Measurements from ENCODE around the gene C2CD2. TPM values are rescaled to one million over a fixed set of nuclear protein-coding genes. Genes with fewer than 3 reads are reported as not detected.

Gene C2CD2
- total RNA-seq, 2 experiments from 2014 or later = 4.5 to 5.9 TPM

GRCh38 chr21:41878831-41879189 is 75.0 kb downstream of the C2CD2 start:
- 0 out of 2 replicates have a peak overlapping the region, but pooled peaks have one; percentile 78 for H3K4me2 ChIP-seq (ENCODE audit: low read length)
- POLR2A ChIA-PET = interaction anchor here (1.9 to 3.3 kb wide), 2 partner anchors 11 to 16 kb away, joined by 17 to 34 read pairs; no protein-coding TSS in a partner anchor
- H3K36me3 ChIP-seq (ENCODE audit: insufficient read depth, low read length) = no peaks in the 10 kb centered on the region
- CTCF ChIA-PET (ENCODE audit: unreplicated experiment) = no interaction called here
- peak overlapping the region; percentile 81 for H3K4me3 ChIP-seq (ENCODE audit: low read depth, low read length, poor library complexity, severe bottlenecking)
- H4K20me1 ChIP-seq (ENCODE audit: insufficient read depth, low read length) = no peaks in the 10 kb centered on the region
- peaks cover 54% of the 10 kb centered on the region for H3K4me1 ChIP-seq (ENCODE audit: insufficient read depth, low read length, poor library complexity, severe bottlenecking)
- H3K27ac ChIP-seq (ENCODE audit: low read depth, low read length, poor library complexity, severe bottlenecking) = peak overlapping the region; percentile 96
- intact Hi-C loops (cut with micrococcal nuclease; ENCODE audit: unreplicated experiment) = loop anchor here (1.0 to 5.0 kb wide), 2 partner anchors 63 to 133 kb away; partner anchors contain the start of gene ZBTB21
- no peak overlapping the region for H2AFZ ChIP-seq (ENCODE audit: low read length)
- H3K9me3 ChIP-seq (ENCODE audit: low read length) = no peaks in the 10 kb centered on the region
- no peaks in the 10 kb centered on the region for H3K9me2 ChIP-seq (ENCODE audit: insufficient read depth, low read length)
- no TSS peak for BruUV-seq (replicated peaks)
- peak; percentile 91 for DNase-seq (ENCODE audit: low spot score)
- peaks cover 27% of the 10 kb centered on the region; the same call in 1 of the 2 replicates for H3K79me2 ChIP-seq (ENCODE audit: insufficient read depth, low read depth, low read length)
- TF ChIP-seq EZH2phosphoT487 (IDR thresholded peaks at IDR 0.05; ENCODE audit: borderline replicate concordance, low read depth, low read length) (no peak), CTCF (conservative IDR thresholded peaks at IDR 0.05; ENCODE audit: low read length) (no peak)

GRCh38 chr21:41877901-41878830 is 75.7 kb downstream of the C2CD2 start:
- H3K9me2 ChIP-seq (ENCODE audit: insufficient read depth, low read length) = no peaks in the 10 kb centered on the region
- peak overlapping the region; percentile 96 for H3K27ac ChIP-seq (ENCODE audit: low read depth, low read length, poor library complexity, severe bottlenecking)
- no peak overlapping the region; the same call in 1 of the 2 replicates for H2AFZ ChIP-seq (ENCODE audit: low read length)
- intact Hi-C loops (cut with micrococcal nuclease; ENCODE audit: unreplicated experiment) = loop anchor here (1.0 to 5.0 kb wide), 3 partner anchors 45 to 239 kb away; partner anchors contain the start of gene ZBTB21
- no peak for TF ChIP-seq EZH2phosphoT487 (IDR thresholded peaks at IDR 0.05; ENCODE audit: borderline replicate concordance, low read depth, low read length)
- H3K36me3 ChIP-seq (ENCODE audit: insufficient read depth, low read length) = no peaks in the 10 kb centered on the region
- H3K4me1 ChIP-seq (ENCODE audit: insufficient read depth, low read length, poor library complexity, severe bottlenecking) = peaks cover 60% of the 10 kb centered on the region
- ChIA-PET CTCF (ENCODE audit: unreplicated experiment) (interaction anchor here (1.1 kb wide), 1 partner anchor 45 kb away, joined by 4 read pairs; no protein-coding TSS in a partner anchor), POLR2A (interaction anchor here (0.9 to 3.3 kb wide), 9 partner anchors 11 to 242 kb away, joined by 3 to 34 read pairs (median 6); no protein-coding TSS in a partner anchor)
- peak overlapping the region; percentile 78 for H3K4me2 ChIP-seq (ENCODE audit: low read length)
- BruUV-seq (replicated peaks) = TSS peak; percentile 86
- peaks cover 27% of the 10 kb centered on the region; the same call in 1 of the 2 replicates for H3K79me2 ChIP-seq (ENCODE audit: insufficient read depth, low read depth, low read length)
- peak; percentile 88 for DNase-seq (ENCODE audit: low spot score)
- H3K4me3 ChIP-seq (ENCODE audit: low read depth, low read length, poor library complexity, severe bottlenecking) = peak overlapping the region; percentile 81
- H4K20me1 ChIP-seq (ENCODE audit: insufficient read depth, low read length) = no peaks in the 10 kb centered on the region
- H3K9me3 ChIP-seq (ENCODE audit: low read length) = no peaks in the 10 kb centered on the region

GRCh38 chr21:41876928-41877652 is 76.7 kb downstream of the C2CD2 start:
- H3K4me3 ChIP-seq (ENCODE audit: low read depth, low read length, poor library complexity, severe bottlenecking) = peak overlapping the region; percentile 81
- H3K4me2 ChIP-seq (ENCODE audit: low read length) = peak overlapping the region; percentile 78
- peaks cover 27% of the 10 kb centered on the region; the same call in 1 of the 2 replicates for H3K79me2 ChIP-seq (ENCODE audit: insufficient read depth, low read depth, low read length)
- no peaks in the 10 kb centered on the region for H3K36me3 ChIP-seq (ENCODE audit: insufficient read depth, low read length)
- ChIA-PET CTCF (ENCODE audit: unreplicated experiment) (interaction anchor here (1.1 kb wide), 1 partner anchor 44 kb away, joined by 4 read pairs; no protein-coding TSS in a partner anchor), POLR2A (interaction anchor here (0.9 to 3.3 kb wide), 9 partner anchors 10 to 243 kb away, joined by 3 to 34 read pairs (median 6); no protein-coding TSS in a partner anchor)
- H3K27ac ChIP-seq (ENCODE audit: low read depth, low read length, poor library complexity, severe bottlenecking) = peak overlapping the region; percentile 96
- H4K20me1 ChIP-seq (ENCODE audit: insufficient read depth, low read length) = no peaks in the 10 kb centered on the region
- H3K9me3 ChIP-seq (ENCODE audit: low read length) = no peaks in the 10 kb centered on the region
- no peaks in the 10 kb centered on the region for H3K9me2 ChIP-seq (ENCODE audit: insufficient read depth, low read length)
- no peak overlapping the region for H2AFZ ChIP-seq (ENCODE audit: low read length)
- intact Hi-C loops (cut with micrococcal nuclease; ENCODE audit: unreplicated experiment) = loop anchor here (1.0 to 5.0 kb wide), 3 partner anchors 44 to 240 kb away; partner anchors contain the start of gene ZBTB21
- DNase-seq (ENCODE audit: low spot score) = peak; percentile 55
- BruUV-seq (replicated peaks) = no TSS peak
- H3K4me1 ChIP-seq (ENCODE audit: insufficient read depth, low read length, poor library complexity, severe bottlenecking) = peaks cover 71% of the 10 kb centered on the region
- TF ChIP-seq CTCF (conservative IDR thresholded peaks at IDR 0.05; ENCODE audit: low read length) (peak; percentile 55), EZH2phosphoT487 (IDR thresholded peaks at IDR 0.05; ENCODE audit: borderline replicate concordance, low read depth, low read length) (no peak)
